Measurements from ENCODE around the gene GULP1.

Gene GULP1

GRCh38 chr2:188303363-188304031 is 11.8 kb downstream of the GULP1 start:
- H3K27ac ChIP-seq, result no peak overlapping the region
- TF ChIP-seq, protein P1, sequence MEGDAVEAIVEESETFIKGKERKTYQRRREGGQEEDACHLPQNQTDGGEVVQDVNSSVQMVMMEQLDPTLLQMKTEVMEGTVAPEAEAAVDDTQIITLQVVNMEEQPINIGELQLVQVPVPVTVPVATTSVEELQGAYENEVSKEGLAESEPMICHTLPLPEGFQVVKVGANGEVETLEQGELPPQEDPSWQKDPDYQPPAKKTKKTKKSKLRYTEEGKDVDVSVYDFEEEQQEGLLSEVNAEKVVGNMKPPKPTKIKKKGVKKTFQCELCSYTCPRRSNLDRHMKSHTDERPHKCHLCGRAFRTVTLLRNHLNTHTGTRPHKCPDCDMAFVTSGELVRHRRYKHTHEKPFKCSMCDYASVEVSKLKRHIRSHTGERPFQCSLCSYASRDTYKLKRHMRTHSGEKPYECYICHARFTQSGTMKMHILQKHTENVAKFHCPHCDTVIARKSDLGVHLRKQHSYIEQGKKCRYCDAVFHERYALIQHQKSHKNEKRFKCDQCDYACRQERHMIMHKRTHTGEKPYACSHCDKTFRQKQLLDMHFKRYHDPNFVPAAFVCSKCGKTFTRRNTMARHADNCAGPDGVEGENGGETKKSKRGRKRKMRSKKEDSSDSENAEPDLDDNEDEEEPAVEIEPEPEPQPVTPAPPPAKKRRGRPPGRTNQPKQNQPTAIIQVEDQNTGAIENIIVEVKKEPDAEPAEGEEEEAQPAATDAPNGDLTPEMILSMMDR (IDR thresholded peaks at IDR 0.05), result no peak
- DNase-seq (ENCODE audit: low spot score), result no peak
- no peak overlapping the region for H3K4me3 ChIP-seq

DNA sequence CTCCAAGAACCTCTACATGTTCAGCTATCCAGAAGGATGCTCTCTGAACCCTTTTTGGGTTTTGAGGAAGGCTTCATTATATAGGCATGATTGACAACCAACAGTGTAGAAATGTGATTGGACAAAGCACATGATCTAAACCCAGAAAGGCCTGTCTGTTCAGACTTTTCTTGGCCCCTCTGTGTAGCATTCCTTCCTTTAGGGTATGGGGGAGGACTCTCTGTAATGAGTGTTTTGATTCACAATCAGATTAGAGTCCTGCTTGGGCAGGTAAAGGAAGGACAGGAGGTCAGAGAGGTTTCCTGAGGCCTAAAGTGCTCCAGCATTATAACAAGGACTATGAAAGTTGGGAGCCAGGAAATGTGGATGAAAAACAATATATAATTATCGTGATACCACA is 13.6 kb downstream of the GULP1 start:
- no peak for DNase-seq (ENCODE audit: low spot score)
- no peak overlapping the region for H3K4me3 ChIP-seq
- no peak overlapping the region for H3K27ac ChIP-seq
- TF ChIP-seq, protein P1 (IDR thresholded peaks at IDR 0.05), result no peak

DNA sequence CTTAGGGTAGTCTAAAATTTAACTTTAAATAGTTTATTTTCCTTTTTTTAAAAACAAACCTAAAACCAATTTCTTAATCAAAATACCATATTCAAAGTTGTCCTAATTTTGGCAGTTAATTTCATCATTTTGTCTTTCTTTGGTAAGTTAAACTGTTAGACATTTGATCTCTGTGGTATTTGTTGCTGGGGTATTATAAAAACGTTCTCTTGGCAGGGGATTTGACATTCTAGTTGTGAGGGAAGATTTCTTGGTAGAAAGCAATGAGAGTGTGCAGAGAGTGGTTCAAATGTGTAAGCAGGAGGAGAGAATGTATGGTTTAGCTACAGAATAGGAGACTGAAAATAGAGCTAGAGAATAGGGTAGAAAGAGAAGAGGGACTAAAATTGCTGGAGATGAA is 14.6 kb downstream of the GULP1 start:
- TF ChIP-seq, protein P1 (IDR thresholded peaks at IDR 0.05), result no peak

GRCh38 chr2:188307850-188308283 is 16.2 kb downstream of the GULP1 start:
- no peak for DNase-seq (ENCODE audit: low spot score)
- TF ChIP-seq, protein P1 (IDR thresholded peaks at IDR 0.05), result no peak
- Histone ChIP-seq H3K27ac (no peak overlapping the region), H3K4me3 (no peak overlapping the region)

More for the DNA sequence above, 14.6 kb downstream of the GULP1 start:
- Histone ChIP-seq H3K27ac (no peak overlapping the region), H3K4me3 (no peak overlapping the region)
- no peak for DNase-seq (ENCODE audit: low spot score)

DNA sequence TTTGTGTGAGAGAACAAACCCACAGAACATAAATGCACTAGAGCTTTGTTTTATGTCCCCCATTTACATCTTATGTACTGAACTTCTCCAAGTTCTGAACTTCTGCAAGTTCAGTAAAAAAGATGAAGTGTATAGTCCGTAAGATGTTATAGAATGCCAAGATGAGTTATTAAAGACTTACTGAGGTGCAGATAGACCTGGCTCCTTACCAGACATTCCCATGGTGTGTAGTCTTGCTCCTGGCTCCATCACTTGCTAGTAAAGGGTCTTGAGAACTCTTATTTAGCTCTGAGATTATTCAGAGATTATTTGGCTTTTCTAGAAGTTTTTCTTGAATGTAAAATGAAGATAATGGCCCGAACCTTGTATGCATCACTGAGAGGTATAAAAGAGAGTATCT is 16.8 kb downstream of the GULP1 start:
- H3K4me3 ChIP-seq, result no peak overlapping the region
- TF ChIP-seq, protein P1 (IDR thresholded peaks at IDR 0.05), result no peak
- DNase-seq (ENCODE audit: low spot score), result no peak
- no peak overlapping the region for H3K27ac ChIP-seq

DNA sequence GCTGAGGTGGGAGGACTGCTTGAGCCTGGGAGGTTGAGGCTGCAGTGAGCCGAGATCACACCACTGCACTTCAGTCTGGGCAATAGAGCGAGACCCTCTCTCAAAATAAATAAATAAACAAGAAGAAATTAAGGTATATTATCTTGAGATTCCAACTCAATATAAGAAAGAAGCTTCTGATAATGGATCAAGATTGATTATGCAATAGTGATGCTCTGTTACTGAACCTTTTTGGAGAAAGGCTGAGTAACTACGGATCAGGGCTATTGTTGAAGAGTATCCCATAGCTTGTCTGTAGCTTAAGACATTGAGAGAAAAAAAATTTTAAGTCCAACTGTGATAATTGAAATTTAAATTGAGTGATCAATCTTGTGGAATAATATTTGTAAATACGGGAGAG is 17.7 kb downstream of the GULP1 start:
- TF ChIP-seq, protein P1 (IDR thresholded peaks at IDR 0.05), result no peak
- H3K27ac ChIP-seq, result no peak overlapping the region
- DNase-seq (ENCODE audit: low spot score), result no peak
- no peak overlapping the region for H3K4me3 ChIP-seq

DNA sequence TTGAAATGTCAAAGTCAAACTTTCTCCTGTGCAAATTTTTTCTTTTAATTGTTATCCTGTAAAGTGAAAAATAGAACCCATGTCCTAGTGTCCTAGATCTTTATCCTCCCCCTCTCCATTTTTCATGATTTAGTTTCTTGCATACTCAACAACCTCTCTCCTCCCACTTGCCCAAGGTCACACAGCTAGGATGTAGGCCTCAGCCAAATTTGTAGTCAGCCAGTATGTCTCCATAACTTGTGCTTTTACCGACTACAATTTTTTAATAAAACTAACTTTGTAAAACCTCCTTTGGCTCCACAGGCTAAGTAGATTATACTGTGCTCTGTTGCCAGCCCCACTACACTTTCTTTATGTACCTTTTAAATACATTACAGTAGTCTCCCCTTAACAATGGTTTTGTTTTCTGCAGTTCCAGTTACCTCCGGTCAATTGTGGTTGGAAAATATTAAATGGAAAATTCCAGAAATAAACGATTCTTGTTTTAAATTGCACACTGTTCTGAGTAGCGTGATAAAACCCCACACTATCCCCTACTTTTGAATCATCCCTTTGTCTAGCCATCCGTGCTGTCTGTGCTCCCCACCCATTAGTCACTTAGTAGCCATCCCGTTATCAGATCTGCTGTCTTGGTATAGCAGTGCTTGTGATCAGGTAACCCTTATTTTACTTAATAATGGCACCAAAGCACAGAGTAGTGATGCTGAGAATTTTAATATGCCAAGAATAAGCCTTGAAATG is 22.8 kb downstream of the GULP1 start:
- H3K27ac ChIP-seq, result no peak overlapping the region
- no peak overlapping the region for H3K4me3 ChIP-seq
- no peak for DNase-seq (ENCODE audit: low spot score)
- TF ChIP-seq, protein P1 (IDR thresholded peaks at IDR 0.05), result no peak

Data from coronary artery (tissue), 2 donors.